GM12878 (cell line): ENCODE data around the gene LIN7C. TPM values are rescaled to one million over a fixed set of nuclear protein-coding genes. Genes with fewer than 3 reads are reported as not detected.

Experiments used
- ATF2 ChIP-seq: IDR thresholded peaks from 2 replicates; pipeline ENCODE4 v1.6.1; 2012; ENCODE audit warnings: low read length, inconsistent platforms
- BCL11A ChIP-seq: IDR thresholded peaks from 2 replicates; pipeline ENCODE4 v1.6.1; 2011; ENCODE audit warnings: low read depth, low read length
- BHLHE40 ChIP-seq, 2 experiments: fragments of 450-650 bp in 1 of 2; IDR thresholded peaks; 2 replicates each; pipeline ENCODE4 v1.6.1; 2011 to 2017; ENCODE audit warnings: low read depth in 2 of 2, borderline replicate concordance in 1 of 2, improper control_type of control experiment in 1 of 2, low read length in 1 of 2, mild to moderate bottlenecking in 1 of 2
- CHD2 ChIP-seq: IDR thresholded peaks from 2 replicates; pipeline ENCODE4 v1.6.1; 2011; ENCODE audit warnings: low read depth, low read length, improper control_type of control experiment, borderline replicate concordance
- IRF4 ChIP-seq: IDR thresholded peaks from 2 replicates; pipeline ENCODE4 v1.6.1; 2011; ENCODE audit warnings: low read depth, low read length
- MXI1 ChIP-seq: fragments of 150-350 bp; IDR thresholded peaks from 2 replicates; pipeline ENCODE4 v1.6.1; 2011; ENCODE audit warnings: low read depth, mild to moderate bottlenecking, inconsistent platforms, low read length, improper control_type of control experiment
- PBX3 ChIP-seq: IDR thresholded peaks from 2 replicates; pipeline ENCODE4 v1.6.1; 2011; ENCODE audit warnings: mild to moderate bottlenecking, low read depth, low read length, moderate library complexity; ENCODE audit not compliant: insufficient replicate concordance
- polyA plus RNA-seq, 11 experiments: library from polyadenylated mRNA; depleted of rRNA in 4 of 11; unstranded in 6 of 11; stranded (reverse) in 5 of 11; fragments of >200 nt; fragmentation: Nextera tagmentation in 4 of 11; fragmentation: Illumina TruSeq in 1 of 11; extraction: Ambion mirVana in 4 of 11; extraction: Trizol in 1 of 11; gene quantifications; 1 replicate in 1 of 11; 2 replicates in 10 of 11; pipeline versions ENCODE4 v1.2.1 to v1.2.3, GENCODE V29; 2011 to 2016; ENCODE audit warnings: inconsistent platforms in 2 of 11, missing spikeins in 2 of 11, low read depth in 1 of 11
- total RNA-seq, 4 experiments: library from RNA; depleted of rRNA in 3 of 4; stranded (reverse); fragments of >200 nt in 3 of 4; fragmentation: Illumina TruSeq in 1 of 4; extraction: Trizol in 1 of 4; gene quantifications; 2 replicates each; pipeline versions ENCODE4 v1.2.1 to v1.2.3, GENCODE V29; 2013 to 2021
- TF ChIP-seq, protein P1 (sequence below), 3 experiments: IDR thresholded peaks in 2 of 3; conservative IDR thresholded peaks in 1 of 3; 2 replicates each; pipeline ENCODE4 v1.5.1; 2011; ENCODE audit warnings: low read depth in 3 of 3, low read length in 3 of 3, mild to moderate bottlenecking in 3 of 3, control low read depth in 2 of 3, moderate library complexity in 2 of 3, inconsistent platforms in 1 of 3, mixed read lengths in 1 of 3; ENCODE audit not compliant: control insufficient read depth in 2 of 3, insufficient read depth in 1 of 3; ENCODE audit errors: extremely low read depth in 1 of 3
- TF ChIP-seq, protein P2 (sequence below): IDR thresholded peaks from 2 replicates; pipeline ENCODE4 v1.6.1; 2012; ENCODE audit warnings: low read depth, low read length, improper control_type of control experiment
- TF ChIP-seq, protein P3 (sequence below): IDR thresholded peaks from 2 replicates; pipeline ENCODE4 v1.6.1; 2011; ENCODE audit warnings: borderline replicate concordance, low read depth, mild to moderate bottlenecking, moderate library complexity, mixed read lengths, low read length; ENCODE audit not compliant: insufficient read depth; ENCODE audit errors: extremely low read length
- TF ChIP-seq, protein P4 (sequence below): fragments of 450-650 bp; IDR thresholded peaks from 2 replicates; pipeline ENCODE4 v1.6.1; 2016; ENCODE audit warnings: mild to moderate bottlenecking, moderate library complexity, borderline replicate concordance

The LIN7C gene
- total and polyA plus RNA-seq, 10 of the 15 experiments (the other 5 are each of a cell fraction or from before 2014, with no cell fraction given), result 6.0 to 23.7 (median 15.1) TPM

DNA sequence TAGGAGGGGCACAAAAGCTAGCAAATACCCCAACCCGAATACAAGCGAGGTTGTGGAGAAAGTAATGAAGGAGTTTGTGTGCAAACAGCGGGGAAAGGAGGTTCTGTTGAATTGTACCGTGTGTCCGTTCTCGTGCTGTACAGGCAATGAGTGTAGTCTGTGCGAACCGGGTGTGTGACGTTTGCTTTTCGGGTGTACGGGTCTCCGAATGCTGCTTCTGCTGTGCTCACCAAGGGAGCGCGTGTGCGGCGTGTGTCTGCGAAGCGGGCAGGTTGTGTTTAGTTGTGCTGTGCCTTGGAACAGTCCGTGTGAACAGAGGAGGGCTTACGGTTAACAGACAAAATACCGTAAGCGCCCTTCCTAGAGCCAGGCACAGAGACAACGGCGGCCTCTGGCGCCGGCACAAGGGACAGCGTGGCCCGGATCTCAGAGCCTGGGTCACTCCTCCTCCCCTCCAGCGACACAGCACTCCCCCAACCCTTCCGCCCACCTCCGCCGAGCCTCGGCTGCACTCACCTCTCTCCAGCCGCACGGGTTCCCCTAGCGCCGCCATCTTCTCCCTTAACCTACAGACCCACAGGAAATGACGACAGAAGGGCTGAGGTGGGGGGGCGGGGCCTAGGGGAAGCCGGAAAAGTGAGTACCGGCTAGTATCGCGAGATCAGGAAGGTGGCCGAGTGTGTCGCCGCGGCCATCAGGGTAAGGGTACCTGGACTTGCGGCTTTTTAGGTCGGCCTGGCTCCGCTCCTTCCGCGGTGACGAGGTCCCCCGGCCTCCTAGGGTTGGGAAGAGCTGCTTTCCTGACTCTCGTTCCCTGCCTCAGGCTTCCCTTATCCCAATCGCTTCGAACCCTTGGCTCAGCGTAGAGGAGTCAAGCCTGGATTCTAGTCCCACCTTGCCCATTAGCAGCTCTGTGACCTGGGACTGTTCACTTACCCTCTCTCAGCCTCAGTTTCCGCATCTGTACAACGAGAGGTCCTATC, at the start of gene LIN7C (continued):
- peak; percentile 10 to 69; a peak in 2 of 4 replicates for TF ChIP-seq BHLHE40 (IDR thresholded peaks at IDR 0.05; ENCODE audit: borderline replicate concordance in 1 of 2, low read depth in 2 of 2, low read length in 1 of 2)
- TF ChIP-seq, protein P1, sequence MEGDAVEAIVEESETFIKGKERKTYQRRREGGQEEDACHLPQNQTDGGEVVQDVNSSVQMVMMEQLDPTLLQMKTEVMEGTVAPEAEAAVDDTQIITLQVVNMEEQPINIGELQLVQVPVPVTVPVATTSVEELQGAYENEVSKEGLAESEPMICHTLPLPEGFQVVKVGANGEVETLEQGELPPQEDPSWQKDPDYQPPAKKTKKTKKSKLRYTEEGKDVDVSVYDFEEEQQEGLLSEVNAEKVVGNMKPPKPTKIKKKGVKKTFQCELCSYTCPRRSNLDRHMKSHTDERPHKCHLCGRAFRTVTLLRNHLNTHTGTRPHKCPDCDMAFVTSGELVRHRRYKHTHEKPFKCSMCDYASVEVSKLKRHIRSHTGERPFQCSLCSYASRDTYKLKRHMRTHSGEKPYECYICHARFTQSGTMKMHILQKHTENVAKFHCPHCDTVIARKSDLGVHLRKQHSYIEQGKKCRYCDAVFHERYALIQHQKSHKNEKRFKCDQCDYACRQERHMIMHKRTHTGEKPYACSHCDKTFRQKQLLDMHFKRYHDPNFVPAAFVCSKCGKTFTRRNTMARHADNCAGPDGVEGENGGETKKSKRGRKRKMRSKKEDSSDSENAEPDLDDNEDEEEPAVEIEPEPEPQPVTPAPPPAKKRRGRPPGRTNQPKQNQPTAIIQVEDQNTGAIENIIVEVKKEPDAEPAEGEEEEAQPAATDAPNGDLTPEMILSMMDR (IDR thresholded peaks at IDR 0.05 in 2 of 3, conservative IDR thresholded peaks at IDR 0.05 in 1 of 3; ENCODE audit: control insufficient read depth in 2 of 3, extremely low read depth in 1 of 3, insufficient read depth in 1 of 3, low read depth in 3 of 3, low read length in 3 of 3), result peak in 1 of 3 experiments; percentile 20; a peak in 1 of 6 replicates
- 0 out of 2 replicates have a peak, but pooled peaks have one; percentile 20 for TF ChIP-seq IRF4
- peak; percentile 99 for TF ChIP-seq CHD2
- TF ChIP-seq PBX3, result peak; percentile 1
- 0 out of 2 replicates have a peak, but pooled peaks have one; percentile 5 for TF ChIP-seq BCL11A
- TF ChIP-seq, protein P2, sequence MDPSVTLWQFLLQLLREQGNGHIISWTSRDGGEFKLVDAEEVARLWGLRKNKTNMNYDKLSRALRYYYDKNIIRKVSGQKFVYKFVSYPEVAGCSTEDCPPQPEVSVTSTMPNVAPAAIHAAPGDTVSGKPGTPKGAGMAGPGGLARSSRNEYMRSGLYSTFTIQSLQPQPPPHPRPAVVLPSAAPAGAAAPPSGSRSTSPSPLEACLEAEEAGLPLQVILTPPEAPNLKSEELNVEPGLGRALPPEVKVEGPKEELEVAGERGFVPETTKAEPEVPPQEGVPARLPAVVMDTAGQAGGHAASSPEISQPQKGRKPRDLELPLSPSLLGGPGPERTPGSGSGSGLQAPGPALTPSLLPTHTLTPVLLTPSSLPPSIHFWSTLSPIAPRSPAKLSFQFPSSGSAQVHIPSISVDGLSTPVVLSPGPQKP, result 0 out of 2 replicates have a peak, but pooled peaks have one; percentile 11
- TF ChIP-seq, protein P3, sequence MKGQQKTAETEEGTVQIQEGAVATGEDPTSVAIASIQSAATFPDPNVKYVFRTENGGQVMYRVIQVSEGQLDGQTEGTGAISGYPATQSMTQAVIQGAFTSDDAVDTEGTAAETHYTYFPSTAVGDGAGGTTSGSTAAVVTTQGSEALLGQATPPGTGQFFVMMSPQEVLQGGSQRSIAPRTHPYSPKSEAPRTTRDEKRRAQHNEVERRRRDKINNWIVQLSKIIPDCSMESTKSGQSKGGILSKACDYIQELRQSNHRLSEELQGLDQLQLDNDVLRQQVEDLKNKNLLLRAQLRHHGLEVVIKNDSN, result no peak
- TF ChIP-seq, protein P4, sequence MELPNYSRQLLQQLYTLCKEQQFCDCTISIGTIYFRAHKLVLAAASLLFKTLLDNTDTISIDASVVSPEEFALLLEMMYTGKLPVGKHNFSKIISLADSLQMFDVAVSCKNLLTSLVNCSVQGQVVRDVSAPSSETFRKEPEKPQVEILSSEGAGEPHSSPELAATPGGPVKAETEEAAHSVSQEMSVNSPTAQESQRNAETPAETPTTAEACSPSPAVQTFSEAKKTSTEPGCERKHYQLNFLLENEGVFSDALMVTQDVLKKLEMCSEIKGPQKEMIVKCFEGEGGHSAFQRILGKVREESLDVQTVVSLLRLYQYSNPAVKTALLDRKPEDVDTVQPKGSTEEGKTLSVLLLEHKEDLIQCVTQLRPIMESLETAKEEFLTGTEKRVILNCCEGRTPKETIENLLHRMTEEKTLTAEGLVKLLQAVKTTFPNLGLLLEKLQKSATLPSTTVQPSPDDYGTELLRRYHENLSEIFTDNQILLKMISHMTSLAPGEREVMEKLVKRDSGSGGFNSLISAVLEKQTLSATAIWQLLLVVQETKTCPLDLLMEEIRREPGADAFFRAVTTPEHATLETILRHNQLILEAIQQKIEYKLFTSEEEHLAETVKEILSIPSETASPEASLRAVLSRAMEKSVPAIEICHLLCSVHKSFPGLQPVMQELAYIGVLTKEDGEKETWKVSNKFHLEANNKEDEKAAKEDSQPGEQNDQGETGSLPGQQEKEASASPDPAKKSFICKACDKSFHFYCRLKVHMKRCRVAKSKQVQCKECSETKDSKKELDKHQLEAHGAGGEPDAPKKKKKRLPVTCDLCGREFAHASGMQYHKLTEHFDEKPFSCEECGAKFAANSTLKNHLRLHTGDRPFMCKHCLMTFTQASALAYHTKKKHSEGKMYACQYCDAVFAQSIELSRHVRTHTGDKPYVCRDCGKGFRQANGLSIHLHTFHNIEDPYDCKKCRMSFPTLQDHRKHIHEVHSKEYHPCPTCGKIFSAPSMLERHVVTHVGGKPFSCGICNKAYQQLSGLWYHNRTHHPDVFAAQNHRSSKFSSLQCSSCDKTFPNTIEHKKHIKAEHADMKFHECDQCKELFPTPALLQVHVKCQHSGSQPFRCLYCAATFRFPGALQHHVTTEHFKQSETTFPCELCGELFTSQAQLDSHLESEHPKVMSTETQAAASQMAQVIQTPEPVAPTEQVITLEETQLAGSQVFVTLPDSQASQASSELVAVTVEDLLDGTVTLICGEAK, result peak; percentile 85
- peak; percentile 31; the same call in 1 of the 2 replicates for TF ChIP-seq MXI1
- TF ChIP-seq ATF2, result no peak
